Lower leg skin (tissue), 4 donors: ENCODE data around the gene HMGCS2. TPM values are rescaled to one million over a fixed set of nuclear protein-coding genes. Genes with fewer than 3 reads are reported as not detected.

ENCODE experiments used
- DNase-seq, 2 donors: peaks; one replicate each; pipeline ENCODE4 v3.0.0-alpha.2; 2019; ENCODE audit warnings: low spot score in 2 of 2
- H3K4me3 ChIP-seq: fragments of 200-600 bp; sonication (generic); 2 replicates; pipeline ENCODE4 v1.5.1; 2017; ENCODE audit warnings: mild to moderate bottlenecking, low read depth; ENCODE audit not compliant: poor library complexity, severe bottlenecking
- POLR2A ChIP-seq, 2 donors: fragments of 450-650 bp; IDR thresholded peaks; one replicate each; pipeline ENCODE4 v1.6.1; 2016 to 2017; ENCODE audit warnings: antibody characterized with exemption in 2 of 2, mild to moderate bottlenecking in 1 of 2, moderate library complexity in 1 of 2
- WGBS, 2 donors: methylation state at CpG; one replicate each; pipeline ENCODE4 v1.1.5; 2018; 5-methylcytosine and 5-hydroxymethylcytosine counted together
- intact Hi-C: fragments of 100-400 bp; cut with DNase I; formaldehyde crosslinking; loops from one replicate; pipeline ENCODE4 v1.15.0; 2023; ENCODE audit warnings: low total_unique reads
- total RNA-seq, 4 donors: library from RNA; depleted of rRNA; stranded (reverse); fragments of >200 nt; gene quantifications; one replicate each; pipeline ENCODE4 v1.1.0, GENCODE V29; 2016
- TF ChIP-seq, protein P1 (sequence below), 3 donors: fragments of 450-650 bp; IDR thresholded peaks; one replicate each; pipeline ENCODE4 v1.5.1; 2016; ENCODE audit warnings: antibody characterized with exemption in 3 of 3, mild to moderate bottlenecking in 3 of 3, moderate library complexity in 2 of 3

Gene HMGCS2
- total RNA-seq, 4 donors from 2014 or later = 23.9 to 400 (median 93.4) TPM

DNA sequence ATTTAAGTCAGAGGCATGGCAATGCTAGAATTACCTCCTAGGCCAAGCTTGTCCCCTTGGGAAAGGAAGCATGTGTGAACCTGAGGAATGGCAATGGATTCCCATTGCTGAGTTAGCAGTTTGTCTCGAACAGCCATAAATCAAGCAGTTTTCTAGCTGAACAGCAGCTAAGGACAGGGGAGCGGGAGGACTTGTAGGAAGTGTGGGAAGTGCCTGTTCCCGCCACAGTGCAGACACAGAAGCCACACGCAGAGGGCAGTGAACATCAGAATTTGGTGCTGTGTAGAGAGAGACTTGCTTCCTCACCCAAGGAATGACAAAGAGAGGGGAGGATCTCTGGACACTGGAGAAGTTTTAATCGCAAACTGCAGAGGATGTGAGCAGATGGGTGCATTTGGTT lies 53.2 kb downstream of the HMGCS2 start:
- 23 to 57% methylated on average over 5 of the region's 5 CpGs for WGBS, 2 donors
- DNase-seq = no peak
- intact Hi-C loops = no loop called here
- H3K4me3 ChIP-seq = no peak overlapping the region
- no peak for TF ChIP-seq POLR2A (IDR thresholded peaks at IDR 0.05)
- TF ChIP-seq, protein P1, sequence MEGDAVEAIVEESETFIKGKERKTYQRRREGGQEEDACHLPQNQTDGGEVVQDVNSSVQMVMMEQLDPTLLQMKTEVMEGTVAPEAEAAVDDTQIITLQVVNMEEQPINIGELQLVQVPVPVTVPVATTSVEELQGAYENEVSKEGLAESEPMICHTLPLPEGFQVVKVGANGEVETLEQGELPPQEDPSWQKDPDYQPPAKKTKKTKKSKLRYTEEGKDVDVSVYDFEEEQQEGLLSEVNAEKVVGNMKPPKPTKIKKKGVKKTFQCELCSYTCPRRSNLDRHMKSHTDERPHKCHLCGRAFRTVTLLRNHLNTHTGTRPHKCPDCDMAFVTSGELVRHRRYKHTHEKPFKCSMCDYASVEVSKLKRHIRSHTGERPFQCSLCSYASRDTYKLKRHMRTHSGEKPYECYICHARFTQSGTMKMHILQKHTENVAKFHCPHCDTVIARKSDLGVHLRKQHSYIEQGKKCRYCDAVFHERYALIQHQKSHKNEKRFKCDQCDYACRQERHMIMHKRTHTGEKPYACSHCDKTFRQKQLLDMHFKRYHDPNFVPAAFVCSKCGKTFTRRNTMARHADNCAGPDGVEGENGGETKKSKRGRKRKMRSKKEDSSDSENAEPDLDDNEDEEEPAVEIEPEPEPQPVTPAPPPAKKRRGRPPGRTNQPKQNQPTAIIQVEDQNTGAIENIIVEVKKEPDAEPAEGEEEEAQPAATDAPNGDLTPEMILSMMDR (IDR thresholded peaks at IDR 0.05) = no peak

DNA sequence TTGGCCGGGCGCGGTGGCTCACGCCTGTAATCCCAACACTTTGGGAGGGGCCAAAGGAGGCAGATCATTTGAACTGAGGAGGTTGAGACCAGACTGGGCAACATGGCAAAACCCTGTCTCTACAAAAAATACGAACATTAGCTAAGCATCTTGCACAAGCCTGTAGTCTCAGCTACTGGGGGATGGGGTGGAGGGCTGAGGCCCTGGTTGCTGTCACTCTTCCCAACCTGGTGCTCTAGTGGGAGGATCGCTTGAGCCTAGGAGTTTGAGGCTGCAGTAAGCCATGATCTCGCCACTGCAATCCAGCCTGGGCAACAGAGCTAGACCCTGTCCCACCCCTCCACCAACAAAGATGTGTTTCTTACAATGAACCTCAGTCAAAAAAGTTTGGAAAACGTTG lies 54.1 kb downstream of the HMGCS2 start:
- TF ChIP-seq, protein P1 (IDR thresholded peaks at IDR 0.05) = no peak
- TF ChIP-seq POLR2A (IDR thresholded peaks at IDR 0.05) = no peak
- H3K4me3 ChIP-seq = no peak overlapping the region
- 42 to 56% methylated on average over 8 of the region's 8 CpGs for WGBS, 2 donors
- DNase-seq = no peak
- intact Hi-C loops = no loop called here

DNA sequence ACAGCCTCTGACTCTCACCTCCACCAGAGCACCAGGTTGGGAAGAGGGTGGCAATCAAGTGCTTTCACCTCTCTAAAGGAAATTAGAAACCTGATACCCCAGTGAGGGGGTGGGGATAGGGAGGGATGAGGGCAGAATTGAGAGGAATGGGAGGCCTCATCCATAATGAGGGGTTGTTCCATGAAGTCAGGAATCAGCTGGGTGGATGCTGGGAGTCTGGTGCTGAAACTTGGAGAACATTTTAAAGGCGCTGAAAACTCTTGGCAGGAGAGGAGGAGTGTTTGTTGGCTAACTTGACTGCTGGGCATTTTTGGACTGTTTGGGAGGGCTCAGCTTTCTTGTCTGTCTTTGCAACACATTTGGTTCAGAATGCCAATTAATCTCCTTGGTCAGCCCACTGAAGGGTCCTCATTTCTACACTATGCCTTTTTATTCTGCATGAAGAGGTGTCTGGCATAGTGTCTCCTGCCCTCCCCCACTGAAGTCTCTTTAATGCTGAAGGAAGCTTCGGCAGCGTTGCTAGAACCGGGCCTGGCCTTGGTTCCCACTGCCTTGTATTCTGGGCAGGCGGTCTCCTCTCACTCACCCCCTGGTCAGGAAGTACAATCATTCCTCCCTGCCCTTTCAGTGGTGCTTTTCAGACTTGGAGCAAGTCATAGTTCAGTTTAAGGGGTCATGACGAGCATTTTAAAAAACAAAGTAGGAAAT lies 54.8 kb downstream of the HMGCS2 start:
- no peak for DNase-seq
- H3K4me3 ChIP-seq = no peak overlapping the region
- 40 to 42% methylated on average over 6 of the region's 6 CpGs for whole genome bisulfite sequencing, 2 donors
- intact Hi-C loops = no loop called here
- TF ChIP-seq POLR2A (IDR thresholded peaks at IDR 0.05) = no peak
- TF ChIP-seq, protein P1 (IDR thresholded peaks at IDR 0.05) = no peak

DNA sequence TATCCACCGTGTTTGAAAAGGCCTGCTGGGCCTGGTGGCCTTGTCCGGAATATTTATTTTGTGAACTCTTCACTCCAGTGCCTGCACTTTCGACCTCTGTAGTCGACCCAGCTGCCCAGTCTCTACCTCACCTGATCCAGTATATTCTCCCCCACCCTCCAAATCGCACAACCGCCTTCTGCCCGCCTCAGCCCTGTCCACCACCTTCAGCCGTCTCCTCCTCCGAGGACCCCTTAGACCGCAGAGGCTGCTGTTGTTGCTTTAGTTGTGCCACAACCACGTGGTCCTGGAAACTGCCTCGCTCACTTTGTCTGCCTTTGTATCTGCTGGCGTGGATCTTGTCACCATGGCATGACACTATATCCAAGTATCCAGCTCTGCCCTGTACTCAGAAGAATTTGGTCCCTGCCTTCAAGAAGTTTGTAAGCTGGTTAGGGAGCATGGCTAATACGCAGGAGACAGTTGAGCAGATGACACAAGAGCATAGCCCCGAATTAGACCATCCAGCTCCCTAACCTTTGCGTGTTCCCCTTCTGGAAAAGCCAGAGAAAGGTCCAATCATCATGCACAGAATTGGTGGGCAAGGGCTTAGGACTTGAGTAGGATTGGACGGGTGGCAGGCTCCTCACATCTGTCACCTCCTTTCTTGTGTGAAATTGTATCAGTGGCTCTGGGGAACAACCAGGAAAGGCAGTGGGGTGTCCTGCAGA lies 55.5 kb downstream of the HMGCS2 start:
- intact Hi-C loops = no loop called here
- no peak overlapping the region for H3K4me3 ChIP-seq
- WGBS, 2 donors = 33 to 36% methylated on average over 17 of the region's 17 CpGs
- no peak for DNase-seq
- TF ChIP-seq, protein P1 (IDR thresholded peaks at IDR 0.05) = no peak
- TF ChIP-seq POLR2A (IDR thresholded peaks at IDR 0.05) = no peak

DNA sequence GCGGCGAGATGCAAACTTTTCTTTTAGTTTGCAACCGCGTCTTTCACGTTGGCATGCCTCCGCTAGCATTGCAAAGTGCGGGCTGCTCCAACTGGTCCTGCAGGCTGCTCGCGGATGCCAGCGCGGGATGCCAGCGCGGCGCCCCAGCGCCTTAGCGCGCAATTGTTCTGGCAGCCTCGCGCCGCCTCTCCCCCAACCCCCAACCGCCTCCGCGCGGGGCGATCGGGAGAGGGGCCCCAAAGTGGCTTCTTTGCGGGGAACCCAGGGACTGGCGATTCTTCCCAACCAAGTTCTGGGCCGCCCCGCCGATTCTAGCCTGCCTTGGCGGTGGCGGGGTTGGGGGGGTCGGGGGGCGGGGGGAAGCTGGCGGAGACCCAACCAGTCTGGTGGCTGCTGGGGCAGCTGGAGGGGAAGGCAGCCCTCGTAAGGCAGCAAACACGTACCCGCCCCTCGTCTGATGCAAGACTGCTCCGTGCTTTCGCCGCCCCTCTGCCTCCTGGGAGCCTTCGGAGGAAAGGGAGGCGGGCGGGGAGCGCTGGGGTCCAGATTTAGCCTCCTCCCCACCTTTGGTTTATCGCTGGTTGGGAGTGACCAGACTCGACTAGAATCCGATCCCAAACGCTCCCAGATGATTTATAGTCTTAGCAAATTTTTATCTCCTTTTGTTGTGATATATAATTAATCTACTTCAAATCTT lies 56.2 kb downstream of the HMGCS2 start:
- intact Hi-C loops = no loop called here
- peak; percentile 42 to 95 for DNase-seq
- H3K4me3 ChIP-seq = peak overlapping the region; percentile 36
- no peak for TF ChIP-seq POLR2A (IDR thresholded peaks at IDR 0.05)
- TF ChIP-seq, protein P1 (IDR thresholded peaks at IDR 0.05) = no peak
- 0 to 1% methylated on average over 34 to 37 of the region's 51 CpGs for WGBS, 2 donors
